DMS153 treated with DMSO at 0.1 percent for 48 hours (cell line): ENCODE data around the gene ARF1.

Experiments
- DNase-seq: peaks from one replicate; lab custom pipeline; 2025; ENCODE audit not compliant: unreplicated experiment; lab: John Stamatoyannopoulos, UW

ARF1 gene

DNA sequence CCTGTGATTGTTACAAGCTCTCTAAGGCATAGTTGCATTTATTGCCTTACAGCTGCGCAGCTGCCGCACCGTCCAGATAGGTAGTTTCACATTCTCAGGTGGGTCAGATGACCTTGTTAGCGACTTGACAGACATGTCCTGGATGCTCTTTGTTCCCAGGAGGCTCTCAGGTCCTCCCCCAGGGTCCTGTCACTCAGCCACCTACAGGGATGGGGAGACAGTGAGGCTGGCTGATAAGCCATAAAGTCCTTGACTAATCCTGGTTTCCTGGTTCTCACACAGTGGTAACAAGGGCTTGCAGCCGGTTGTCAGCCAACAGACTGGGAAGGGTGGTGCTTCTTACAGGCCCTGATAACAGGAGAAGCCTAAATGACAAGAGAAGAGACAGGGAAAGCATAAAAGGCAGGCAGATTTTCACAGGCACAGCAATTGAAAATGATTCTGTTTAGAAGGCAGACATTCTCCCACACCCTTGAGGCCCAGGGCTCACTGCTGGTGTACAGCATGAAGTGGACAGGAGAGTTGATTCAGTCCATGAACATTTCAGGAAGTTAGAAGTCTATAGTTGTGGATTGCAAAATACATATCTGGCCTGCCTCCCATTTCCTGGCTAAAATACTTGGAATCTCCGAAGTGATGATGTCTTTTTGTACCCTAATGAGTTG lies 2.9 kb downstream of the ARF1 start:
- DNase-seq = no peak

GRCh38 chr1:228087771-228088251 lies 5.3 kb downstream of the ARF1 start:
- no peak for DNase-seq

GRCh38 chr1:228088586-228089498 lies 6.3 kb downstream of the ARF1 start:
- no peak for DNase-seq

GRCh38 chr1:228089519-228090380 lies 7.2 kb downstream of the ARF1 start:
- DNase-seq = no peak

GRCh38 chr1:228090613-228091081 lies 8.1 kb downstream of the ARF1 start:
- DNase-seq = no peak

DNA sequence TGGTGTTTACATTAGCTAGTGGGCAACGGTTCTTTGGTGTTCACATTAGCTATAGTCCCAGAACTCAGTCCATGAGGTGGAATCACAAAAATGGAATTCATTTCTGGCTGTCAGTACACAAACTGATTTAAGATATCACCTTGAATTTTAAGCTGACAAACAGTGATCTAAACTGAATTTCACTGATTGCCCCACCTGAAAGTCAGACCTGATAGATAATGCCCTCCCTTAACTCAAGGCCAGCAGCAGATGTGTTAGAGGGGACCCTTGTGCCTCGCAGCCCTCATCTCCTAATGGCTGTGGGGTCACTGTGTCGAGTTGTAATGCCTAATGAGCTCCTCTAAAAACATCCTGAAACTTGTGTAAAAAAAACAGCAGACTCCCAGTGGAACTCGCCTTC lies 8.6 kb downstream of the ARF1 start:
- no peak for DNase-seq

GRCh38 chr1:228092342-228093049 lies 10.0 kb downstream of the ARF1 start:
- DNase-seq = no peak

DNA sequence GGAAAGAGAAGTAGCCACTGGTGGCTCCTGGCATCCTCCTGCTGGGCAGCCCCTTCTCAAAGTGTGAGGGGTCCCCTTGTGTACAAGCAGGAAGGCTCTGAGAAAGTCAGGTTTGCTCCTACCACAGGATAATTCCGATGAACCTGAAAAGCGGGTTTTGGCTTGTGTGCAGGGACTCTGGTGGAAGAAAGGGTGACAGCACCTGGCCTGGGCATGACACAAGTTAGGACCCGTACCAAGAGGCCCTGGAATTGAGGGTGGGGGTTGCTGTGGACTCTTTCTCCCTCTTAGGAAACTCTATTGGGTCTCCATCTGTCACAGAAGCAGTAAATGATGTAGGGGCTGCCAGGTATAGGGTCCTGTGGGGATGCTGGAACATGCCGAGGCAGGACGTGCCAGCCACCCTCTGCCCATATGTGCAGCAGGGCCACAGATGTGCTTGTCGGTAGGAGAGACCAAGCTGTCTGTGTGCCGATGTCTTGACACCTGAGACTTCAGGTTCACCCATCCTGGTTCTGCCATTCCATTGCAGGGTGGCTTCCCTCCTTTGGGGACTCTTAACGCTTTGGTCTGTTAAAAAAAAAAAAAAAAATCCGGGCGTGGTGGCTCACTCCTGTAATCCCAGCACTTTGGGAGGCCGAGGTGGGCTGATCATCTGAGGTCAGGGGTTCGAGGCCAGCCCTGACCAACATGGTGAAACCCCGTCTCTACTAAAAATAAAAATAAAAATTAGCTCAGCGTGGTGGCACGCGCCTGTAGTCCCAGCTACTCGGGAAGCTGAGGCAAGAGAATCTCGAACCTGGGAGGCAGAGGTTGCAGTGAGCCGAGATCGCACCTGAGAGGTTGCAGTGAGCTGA lies 10.8 kb downstream of the ARF1 start:
- no peak for DNase-seq

GRCh38 chr1:228094432-228095016 lies 12.0 kb downstream of the ARF1 start:
- no peak for DNase-seq

DNA sequence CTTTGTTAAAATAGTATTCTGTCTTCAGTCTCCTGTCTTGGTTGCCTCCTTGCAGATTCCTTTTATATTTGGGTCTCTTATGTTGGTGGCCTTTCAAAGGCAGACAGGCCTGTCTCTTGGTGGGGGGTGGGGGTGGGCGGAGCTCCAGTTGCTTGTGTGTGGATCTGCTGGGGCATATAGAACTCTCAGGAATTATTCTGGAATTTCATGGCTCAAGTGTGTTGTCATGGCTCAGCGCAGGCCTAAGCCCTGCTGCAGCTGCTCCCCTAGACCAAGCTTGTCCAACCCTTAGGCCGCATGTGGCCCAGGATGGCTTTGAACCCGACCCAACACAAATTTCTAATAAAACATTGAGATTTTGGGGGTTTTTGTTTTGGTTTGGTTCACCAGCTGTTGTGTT lies 12.7 kb downstream of the ARF1 start:
- DNase-seq = no peak

- no peak for DNase-seq
These were observed 13.4 kb downstream of the ARF1 start for GRCh38 chr1:228095938-228096337.

GRCh38 chr1:228096416-228097332 lies 14.2 kb downstream of the ARF1 start:
- no peak for DNase-seq

GRCh38 chr1:228097333-228098081 lies 15.0 kb downstream of the ARF1 start:
- DNase-seq = no peak

DNA sequence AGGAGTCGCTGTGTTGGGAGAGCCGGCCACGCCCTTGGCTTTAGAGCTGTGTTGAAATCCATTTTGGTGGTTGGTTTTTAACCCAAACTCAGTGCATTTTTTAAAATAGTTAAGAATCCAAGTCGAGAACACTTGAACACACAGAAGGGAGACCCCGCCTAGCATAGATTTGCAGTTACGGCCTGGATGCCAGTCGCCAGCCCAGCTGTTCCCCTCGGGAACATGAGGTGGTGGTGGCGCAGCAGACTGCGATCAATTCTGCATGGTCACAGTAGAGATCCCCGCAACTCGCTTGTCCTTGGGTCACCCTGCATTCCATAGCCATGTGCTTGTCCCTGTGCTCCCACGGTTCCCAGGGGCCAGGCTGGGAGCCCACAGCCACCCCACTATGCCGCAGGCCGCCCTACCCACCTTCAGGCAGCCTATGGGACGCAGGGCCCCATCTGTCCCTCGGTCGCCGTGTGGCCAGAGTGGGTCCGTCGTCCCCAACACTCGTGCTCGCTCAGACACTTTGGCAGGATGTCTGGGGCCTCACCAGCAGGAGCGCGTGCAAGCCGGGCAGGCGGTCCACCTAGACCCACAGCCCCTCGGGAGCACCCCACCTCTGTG lies 15.9 kb downstream of the ARF1 start:
- DNase-seq = no peak

- DNase-seq = no peak
These were observed 16.8 kb downstream of the ARF1 start for GRCh38 chr1:228099331-228099732.

DNA sequence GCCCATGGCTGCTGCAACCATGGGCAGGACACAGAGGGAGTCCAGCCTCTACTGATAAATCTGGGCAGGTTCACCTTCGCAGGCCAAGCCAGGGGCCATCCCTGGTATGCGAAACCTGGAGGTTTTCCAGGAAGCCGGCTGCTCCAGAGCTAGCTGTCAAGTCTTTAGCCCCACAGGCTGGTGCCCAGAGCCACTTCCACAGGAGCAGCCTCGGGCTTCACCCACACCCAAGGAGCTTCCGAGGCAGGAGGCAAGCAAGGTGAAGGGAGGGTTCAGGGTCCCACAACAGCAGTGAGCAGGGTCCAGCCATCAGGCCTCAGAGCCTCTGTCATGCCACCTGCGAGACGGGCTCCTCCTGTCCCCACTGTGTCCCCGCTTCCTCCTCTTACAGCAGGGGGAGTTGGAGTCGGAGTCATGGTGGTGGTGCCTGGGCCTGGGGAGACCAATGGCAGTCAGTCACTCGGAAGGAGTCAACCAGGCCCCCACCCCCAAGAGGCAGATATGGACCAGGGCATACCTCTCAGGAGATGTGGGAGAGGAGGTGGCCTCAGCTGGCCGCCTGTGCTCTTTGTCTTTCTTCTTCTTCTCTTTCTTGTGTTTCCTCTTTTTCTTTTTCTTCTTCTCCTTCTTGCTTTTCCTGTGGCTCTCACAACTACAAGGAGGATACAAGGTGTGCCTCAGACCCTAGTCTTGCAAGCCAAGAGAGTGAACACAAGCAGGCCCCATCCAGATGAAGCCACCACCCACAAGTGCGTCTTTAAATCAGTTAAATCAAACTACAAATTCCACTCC lies 18.5 kb downstream of the ARF1 start:
- DNase-seq = no peak
